Heart left ventricle (tissue), 16 donors: Measurements from ENCODE around the gene TOX2. TPM values are rescaled to one million over a fixed set of nuclear protein-coding genes. Genes with fewer than 3 reads are reported as not detected.

Experiments used
- ATAC-seq, 4 donors: fragments of 200-7000 bp; cut with Tn5 transposase; one replicate each; pipeline ENCODE4 v1.9.1; 2020 to 2022; ENCODE audit warnings: moderate library complexity in 4 of 4, mild to moderate bottlenecking in 3 of 4, moderate number of reproducible peaks in 1 of 4
- DNase-seq, 5 donors: peaks; one replicate each; pipeline ENCODE4 v3.0.0-alpha.2; 2020
- H3K27ac ChIP-seq, 12 donors: fragments of 200-600 bp; sonication (generic) in 4 of 12; one replicate each; pipeline versions ENCODE4 v1.5.0 to v1.8.0; 2016 to 2022; ENCODE audit warnings: mild to moderate bottlenecking in 2 of 12
- H3K27me3 ChIP-seq, 9 donors: fragments of 200-600 bp; sonication (generic) in 2 of 9; one replicate each; pipeline versions ENCODE4 v1.5.1 to v1.8.0; 2016 to 2022; ENCODE audit warnings: mild to moderate bottlenecking in 3 of 9
- H3K36me3 ChIP-seq, 9 donors: fragments of 200-600 bp; sonication (generic) in 2 of 9; one replicate each; pipeline versions ENCODE4 v1.5.0 to v1.8.0; 2018 to 2022; ENCODE audit warnings: mild to moderate bottlenecking in 2 of 9
- H3K4me1 ChIP-seq, 12 donors: fragments of 200-600 bp; sonication (generic) in 4 of 12; one replicate each; pipeline versions ENCODE4 v1.5.0 to v1.8.0; 2016 to 2022; ENCODE audit warnings: mild to moderate bottlenecking in 3 of 12
- H3K4me3 ChIP-seq, 12 donors: fragments of 200-600 bp; sonication (generic) in 4 of 12; one replicate each; pipeline versions ENCODE4 v1.5.0 to v1.8.0; 2017 to 2022; ENCODE audit warnings: mild to moderate bottlenecking in 9 of 12, moderate library complexity in 4 of 12
- H3K9me3 ChIP-seq, 12 donors: fragments of 200-600 bp; sonication (generic) in 4 of 12; one replicate each; pipeline versions ENCODE4 v1.5.0 to v1.8.0; 2016 to 2022; ENCODE audit warnings: mild to moderate bottlenecking in 1 of 12
- CTCF ChIP-seq, 12 donors: fragments of 200-600 bp; sonication (generic) in 4 of 12; IDR thresholded peaks; one replicate each; pipeline versions ENCODE4 v1.5.0 to v1.8.0; 2018 to 2022; ENCODE audit warnings: antibody characterized with exemption in 12 of 12, mild to moderate bottlenecking in 5 of 12
- POLR2A ChIP-seq, 2 donors: fragments of 450-650 bp; IDR thresholded peaks; one replicate each; pipeline ENCODE4 v1.6.1; 2017; ENCODE audit warnings: antibody characterized with exemption in 2 of 2, mild to moderate bottlenecking in 2 of 2, moderate library complexity in 2 of 2
- WGBS, 4 donors: extraction: QIAGEN DNeasy Blood & Tissue Kit in 2 of 4; methylation state at CpG; one replicate each; pipeline versions ENCODE4 v1.1.5 to v1.1.7; 2013 to 2018; 5-methylcytosine and 5-hydroxymethylcytosine counted together
- intact Hi-C, 10 donors: fragments of 100-400 bp; cut with DNase I; formaldehyde crosslinking; loops; one replicate each; pipeline versions ENCODE4 v1.11.1 to v1.14.2; 2022
- polyA plus RNA-seq, 2 donors: library from polyadenylated mRNA; stranded (reverse); fragments of 200-250 nt; gene quantifications; one replicate each; pipeline ENCODE4 v1.2.3, GENCODE V29; 2013
- total RNA-seq, 9 donors: library from RNA; depleted of rRNA in 2 of 9; stranded (reverse); fragments of >200 nt in 2 of 9; fragmentation: NEBNext Ultra II Directional in 3 of 9; extraction: Animal tissue kit (Norgen Biotek cat#: 25700) in 3 of 9; gene quantifications; one replicate each; pipeline versions ENCODE4 v1.1.0 to v1.2.4, GENCODE V29; 2016 to 2023
- donor health status: ischemic (EF 13 %, LVEDD 7.1; RV severe dilation, severe dysfunction).
- donor health status: healthy with polysubstance abuse.
- donor health status: DM: no; HTN: yes; CAD: no.
- donor health status: DM: no; HTN: no; CAD: no.
- donor health status: ischemic (EF 25% LVEDD 6.9; RV normal size, moderate dysfunction).
- donor health status: ischemic (EF 25% LVEDD 5.7; RV mildly dilated, moderate dysfunction).
- donor health status: healthy.
- donor health status: DM: yes; HTN: yes; CAD: no.
- donor health status: ischemic (EF 35%, LVEDD 5.7; RV mildly dilated, moderate dysfunction).
- donor health status: nonischemic (EF 11% LVEDD 7.7; RV severe dilation, severe dysfunction).
- donor health status: DM: yes; HTN: yes; CAD: no.
- donor health status: PGD.
- donor health status: ischemic (EF 29% LVEDD 5.4; RV normal size, mild dysfunction).
- donor health status: nonischemic (EF 23%, LVEDD 6.1; RV moderate dilation, normal function).

Gene TOX2
- total and polyA plus RNA-seq, 11 donors = 0.53 to 3.0 (median 0.91) TPM

- H3K4me3 ChIP-seq = no peak overlapping the region
- H3K36me3 ChIP-seq = no peaks in the 10 kb centered on the region
- H3K27ac ChIP-seq = no peak overlapping the region
- intact Hi-C loops = no loop called here
- H3K9me3 ChIP-seq = no peaks in the 10 kb centered on the region
- 70 to 71% (median 71%) methylated on average over 10 of the region's 10 CpGs for WGBS, 4 donors
- H3K4me1 ChIP-seq = peaks cover 0 to 19% (median 0%) of the 10 kb centered on the region in 12 donors
- DNase-seq (no peak), ATAC-seq (no peak)
- H3K27me3 ChIP-seq = peaks cover 0 to 28% (median 3%) of the 10 kb centered on the region in 9 donors
- no peak for TF ChIP-seq CTCF (IDR thresholded peaks at IDR 0.05)
- no peak for TF ChIP-seq POLR2A (IDR thresholded peaks at IDR 0.05)
Measured at GRCh38 chr20:43926287-43927050, 11.8 kb downstream of the TOX2 start.

GRCh38 chr20:43931976-43932375 lies 17.3 kb downstream of the TOX2 start:
- H3K36me3 ChIP-seq = no peaks in the 10 kb centered on the region
- no peak overlapping the region for H3K4me3 ChIP-seq
- H3K9me3 ChIP-seq = no peaks in the 10 kb centered on the region
- H3K27ac ChIP-seq = no peak overlapping the region
- intact Hi-C loops = no loop called here
- H3K27me3 ChIP-seq = peaks cover 0 to 33% (median 0%) of the 10 kb centered on the region in 9 donors
- WGBS, 4 donors = 86 to 88% (median 87%) methylated on average over 2 of the region's 2 CpGs
- peaks cover 0 to 6% (median 0%) of the 10 kb centered on the region in 12 donors for H3K4me1 ChIP-seq
- ATAC-seq = no peak
- no peak for DNase-seq
- TF ChIP-seq POLR2A (IDR thresholded peaks at IDR 0.05) (no peak), CTCF (IDR thresholded peaks at IDR 0.05) (no peak)

GRCh38 chr20:43934833-43935232 lies 20.2 kb downstream of the TOX2 start:
- no peak for ATAC-seq
- TF ChIP-seq CTCF (IDR thresholded peaks at IDR 0.05) = no peak
- TF ChIP-seq POLR2A (IDR thresholded peaks at IDR 0.05) = no peak
- Histone ChIP-seq H3K9me3 (no peaks in the 10 kb centered on the region), H3K4me3 (no peak overlapping the region), H3K36me3 (no peaks in the 10 kb centered on the region), H3K4me1 (peaks cover 0 to 35% (median 7%) of the 10 kb centered on the region in 12 donors), H3K27ac (no peak overlapping the region), H3K27me3 (peaks cover 0 to 33% (median 0%) of the 10 kb centered on the region in 9 donors)
- WGBS, 4 donors = 73 to 83% (median 76%) methylated on average over 3 of the region's 3 CpGs
- DNase-seq = no peak
- intact Hi-C loops = no loop called here

- ATAC-seq = no peak
- peaks cover 0 to 23% (median 0%) of the 10 kb centered on the region in 9 donors for H3K27me3 ChIP-seq
- TF ChIP-seq CTCF (IDR thresholded peaks at IDR 0.05) = no peak
- TF ChIP-seq POLR2A (IDR thresholded peaks at IDR 0.05) = no peak
- no peak for DNase-seq
- no peak overlapping the region for H3K4me3 ChIP-seq
- 72 to 77% (median 75%) methylated on average over 3 to 4 of the region's 4 CpGs for WGBS, 4 donors
- H3K4me1 ChIP-seq = peaks cover 0 to 49% (median 7%) of the 10 kb centered on the region in 12 donors
- H3K9me3 ChIP-seq = no peaks in the 10 kb centered on the region
- H3K36me3 ChIP-seq = no peaks in the 10 kb centered on the region
- no peak overlapping the region for H3K27ac ChIP-seq
- intact Hi-C loops = no loop called here
Measured at GRCh38 chr20:43936104-43936770, 21.6 kb downstream of the TOX2 start.
